ENCODE data around the gene LUC7L2. TPM values are rescaled to one million over a fixed set of nuclear protein-coding genes. Genes with fewer than 3 reads are reported as not detected.
A peak's percentile ranks its signal among the peaks of the same experiment; 100 is the strongest.
"Not testable (repeated sequence)": the region's sequence is repeated elsewhere in the genome, so short reads cannot be mapped to it uniquely, and the experiment has no call there.

Gene LUC7L2
- total and polyA plus RNA-seq, 9 of the 15 experiments (the other 6 are each of a cell fraction or from before 2014, with no cell fraction given): 56.1 to 207 (median 141) TPM

- in situ Hi-C loops (cut with MboI); BruUV-seq (replicated peaks): not testable (repeated sequence)
Measured at GRCh38 chr7:139464511-139464910, 104.8 kb downstream of the LUC7L2 start.

GRCh38 chr7:139465072-139465471 lies 105.4 kb downstream of the LUC7L2 start:
- H3K27me3 ChIP-seq (ENCODE audit: control insufficient read depth in 2 of 2, insufficient read depth in 2 of 2, low read length in 2 of 2): peaks cover 35 to 51% of the 10 kb centered on the region in 2 experiments
- FAIRE-seq; H3K4me3 ChIP-seq; CTCF ChIA-PET (ENCODE audit: low intra/inter-chr PET ratio); intact Hi-C loops (cut with micrococcal nuclease); BruUV-seq (replicated peaks); in situ Hi-C loops (cut with MboI); ATAC-seq; H2AFZ ChIP-seq (ENCODE audit: low read depth, low read length); H4K20me1 ChIP-seq (replicated peaks; ENCODE audit: control insufficient read depth, insufficient read depth, low read length); H3K79me2 ChIP-seq (ENCODE audit: control insufficient read depth, insufficient read depth, low read length); DNase-seq (ENCODE audit: extremely low read depth in 1 of 4, low spot score in 3 of 4); H3K27ac ChIP-seq (ENCODE audit: extremely low read depth, low read depth, low read length); H3K4me1 ChIP-seq (replicated peaks in 1 of 2; ENCODE audit: control insufficient read depth in 2 of 2, insufficient read depth in 2 of 2, low read length in 2 of 2); H3K9ac ChIP-seq (ENCODE audit: insufficient read depth in 1 of 2, low read depth in 2 of 2, low read length in 2 of 2); H3K9me1 ChIP-seq (ENCODE audit: control insufficient read depth, insufficient read depth, low read length); H3K4me2 ChIP-seq (ENCODE audit: insufficient read depth, low read length); H3K9me3 ChIP-seq (replicated peaks; ENCODE audit: control insufficient read depth, insufficient read depth, low read depth, low read length); H3K36me3 ChIP-seq (ENCODE audit: control insufficient read depth, insufficient read depth, low read length): not testable (repeated sequence)
- peak in 1 of 2 experiments; percentile 44; a peak in 1 of 4 replicates for TF ChIP-seq TRIM24 (IDR thresholded peaks at IDR 0.05)
- TF ChIP-seq ZNF280A (IDR thresholded peaks at IDR 0.05; ENCODE audit: low read depth, partially characterized antibody): peak; percentile 63
- TF ChIP-seq TRIM28 (IDR thresholded peaks at IDR 0.05): peak; percentile 67; the same call in 1 of the 2 replicates
- POLR2A ChIA-PET: interaction anchor here (0.9 kb wide), 1 partner anchor 90 kb away, joined by 3 read pairs; no protein-coding TSS in a partner anchor
- 33% methylated on average over 10 of the region's 10 CpGs for WGBS (ENCODE audit: insufficient coverage, low coverage, missing lambda C conversion rate)

More at GRCh38 chr7:139464511-139464910, 104.8 kb downstream of the LUC7L2 start:
- H3K27ac ChIP-seq (ENCODE audit: extremely low read depth, low read depth, low read length); H3K79me2 ChIP-seq (ENCODE audit: control insufficient read depth, insufficient read depth, low read length); POLR2A ChIA-PET; intact Hi-C loops (cut with micrococcal nuclease); H3K9ac ChIP-seq (ENCODE audit: insufficient read depth in 1 of 2, low read depth in 2 of 2, low read length in 2 of 2); DNase-seq (ENCODE audit: extremely low read depth in 1 of 4, low spot score in 3 of 4); H4K20me1 ChIP-seq (replicated peaks; ENCODE audit: control insufficient read depth, insufficient read depth, low read length); H3K4me1 ChIP-seq (replicated peaks in 1 of 2; ENCODE audit: control insufficient read depth in 2 of 2, insufficient read depth in 2 of 2, low read length in 2 of 2); H3K9me3 ChIP-seq (replicated peaks; ENCODE audit: control insufficient read depth, insufficient read depth, low read depth, low read length); FAIRE-seq; ATAC-seq; H3K9me1 ChIP-seq (ENCODE audit: control insufficient read depth, insufficient read depth, low read length); H2AFZ ChIP-seq (ENCODE audit: low read depth, low read length); CTCF ChIA-PET (ENCODE audit: low intra/inter-chr PET ratio); H3K36me3 ChIP-seq (ENCODE audit: control insufficient read depth, insufficient read depth, low read length); H3K4me3 ChIP-seq; H3K4me2 ChIP-seq (ENCODE audit: insufficient read depth, low read length): not testable (repeated sequence)
- peaks cover 31 to 50% of the 10 kb centered on the region in 2 experiments for H3K27me3 ChIP-seq (ENCODE audit: control insufficient read depth in 2 of 2, insufficient read depth in 2 of 2, low read length in 2 of 2)
- 3% methylated on average over 4 of the region's 4 CpGs for WGBS (ENCODE audit: insufficient coverage, low coverage, missing lambda C conversion rate)

GRCh38 chr7:139467729-139468128 lies 108.0 kb downstream of the LUC7L2 start:
- H3K4me2 ChIP-seq (ENCODE audit: insufficient read depth, low read length); DNase-seq (ENCODE audit: extremely low read depth in 1 of 4, low spot score in 3 of 4); H3K9me3 ChIP-seq (replicated peaks; ENCODE audit: control insufficient read depth, insufficient read depth, low read depth, low read length); H3K4me1 ChIP-seq (replicated peaks in 1 of 2; ENCODE audit: control insufficient read depth in 2 of 2, insufficient read depth in 2 of 2, low read length in 2 of 2); FAIRE-seq; intact Hi-C loops (cut with micrococcal nuclease); H3K36me3 ChIP-seq (ENCODE audit: control insufficient read depth, insufficient read depth, low read length); BruUV-seq (replicated peaks); ATAC-seq; H3K79me2 ChIP-seq (ENCODE audit: control insufficient read depth, insufficient read depth, low read length); in situ Hi-C loops (cut with MboI); H3K9me1 ChIP-seq (ENCODE audit: control insufficient read depth, insufficient read depth, low read length); H2AFZ ChIP-seq (ENCODE audit: low read depth, low read length); H3K9ac ChIP-seq (ENCODE audit: insufficient read depth in 1 of 2, low read depth in 2 of 2, low read length in 2 of 2); H3K4me3 ChIP-seq; POLR2A ChIA-PET; H3K27ac ChIP-seq (ENCODE audit: extremely low read depth, low read depth, low read length); CTCF ChIA-PET (ENCODE audit: low intra/inter-chr PET ratio); H4K20me1 ChIP-seq (replicated peaks; ENCODE audit: control insufficient read depth, insufficient read depth, low read length): not testable (repeated sequence)
- peaks cover 31 to 41% of the 10 kb centered on the region in 2 experiments for H3K27me3 ChIP-seq (ENCODE audit: control insufficient read depth in 2 of 2, insufficient read depth in 2 of 2, low read length in 2 of 2)
- 6% methylated on average over 7 of the region's 7 CpGs for WGBS (ENCODE audit: insufficient coverage, low coverage, missing lambda C conversion rate)
